Measurements from ENCODE around the gene USP9X.

The USP9X gene

GRCh38 chrX:41064018-41064417 is 21.2 kb upstream of the USP9X start:
- Histone ChIP-seq H3K36me3 (no peaks in the 10 kb centered on the region), H3K4me3 (ENCODE audit: low read depth in 1 of 2, low read length in 1 of 2) (no peak overlapping the region), H3K4me1 (ENCODE audit: control insufficient read depth in 1 of 2, insufficient read depth in 1 of 2, low read depth in 1 of 2, low read length in 1 of 2) (no peaks in the 10 kb centered on the region), H3K9me3 (no peaks in the 10 kb centered on the region), H3K27me3 (no peaks in the 10 kb centered on the region), H3K27ac (no peak overlapping the region)
- no peak for TF ChIP-seq CTCF (IDR thresholded peaks at IDR 0.05)

DNA sequence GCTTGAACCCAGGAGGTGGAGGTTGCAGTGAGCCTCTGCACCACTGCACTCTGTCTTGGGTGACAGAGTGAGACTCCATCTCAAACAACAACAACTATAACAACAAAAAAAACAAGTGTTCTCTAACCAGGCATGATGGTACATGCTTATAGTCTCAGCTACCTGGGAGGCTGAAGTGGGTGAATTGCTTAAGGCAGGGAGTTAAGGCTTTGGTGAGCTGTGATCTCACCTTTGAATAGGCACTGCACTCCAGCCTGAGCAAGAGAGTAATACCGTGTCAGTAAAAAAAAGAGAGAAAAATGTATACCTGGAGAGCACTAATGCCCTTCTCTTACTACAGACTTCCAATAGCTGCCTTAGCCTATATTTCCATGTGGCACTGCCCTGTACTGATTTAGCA is 18.9 kb upstream of the USP9X start:
- no peak overlapping the region for H3K27ac ChIP-seq
- H3K36me3 ChIP-seq, result no peaks in the 10 kb centered on the region
- no peak overlapping the region for H3K4me3 ChIP-seq (ENCODE audit: low read depth in 1 of 2, low read length in 1 of 2)
- no peaks in the 10 kb centered on the region for H3K9me3 ChIP-seq
- TF ChIP-seq CTCF (IDR thresholded peaks at IDR 0.05), result no peak
- no peaks in the 10 kb centered on the region for H3K27me3 ChIP-seq
- no peaks in the 10 kb centered on the region for H3K4me1 ChIP-seq (ENCODE audit: control insufficient read depth in 1 of 2, insufficient read depth in 1 of 2, low read depth in 1 of 2, low read length in 1 of 2)

GRCh38 chrX:41066969-41067368 is 18.3 kb upstream of the USP9X start:
- H3K4me3 ChIP-seq (ENCODE audit: low read depth in 1 of 2, low read length in 1 of 2), result no peak overlapping the region
- no peak overlapping the region for H3K27ac ChIP-seq
- H3K9me3 ChIP-seq, result no peaks in the 10 kb centered on the region
- H3K27me3 ChIP-seq, result no peaks in the 10 kb centered on the region
- H3K36me3 ChIP-seq, result no peaks in the 10 kb centered on the region
- no peak for TF ChIP-seq CTCF (IDR thresholded peaks at IDR 0.05)
- no peaks in the 10 kb centered on the region for H3K4me1 ChIP-seq (ENCODE audit: control insufficient read depth in 1 of 2, insufficient read depth in 1 of 2, low read depth in 1 of 2, low read length in 1 of 2)

DNA sequence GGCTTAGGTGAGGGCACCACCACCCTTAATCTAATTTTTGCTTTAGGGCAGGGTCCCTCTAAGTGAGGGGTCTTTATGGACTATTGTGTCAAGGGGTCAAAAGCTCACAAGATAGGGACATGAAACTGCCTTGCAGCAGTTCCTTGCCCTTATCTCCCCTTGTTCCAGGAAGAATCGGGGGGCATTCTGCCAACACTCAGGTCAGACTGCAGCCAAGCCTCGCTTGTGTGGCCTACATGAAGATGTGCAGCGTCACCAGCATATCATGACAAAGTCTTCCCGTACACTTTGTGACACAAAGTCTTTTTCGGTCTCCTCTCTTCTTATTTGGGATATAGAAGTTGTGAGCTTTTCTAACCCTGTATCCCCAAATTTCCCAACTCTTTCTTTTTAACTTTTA is 17.5 kb upstream of the USP9X start:
- Histone ChIP-seq H3K36me3 (no peaks in the 10 kb centered on the region), H3K9me3 (no peaks in the 10 kb centered on the region), H3K27me3 (no peaks in the 10 kb centered on the region), H3K27ac (no peak overlapping the region), H3K4me1 (ENCODE audit: control insufficient read depth in 1 of 2, insufficient read depth in 1 of 2, low read depth in 1 of 2, low read length in 1 of 2) (no peaks in the 10 kb centered on the region), H3K4me3 (ENCODE audit: low read depth in 1 of 2, low read length in 1 of 2) (no peak overlapping the region)
- no peak for TF ChIP-seq CTCF (IDR thresholded peaks at IDR 0.05)

GRCh38 chrX:41076742-41077141 is 8.5 kb upstream of the USP9X start:
- Histone ChIP-seq H3K4me3 (ENCODE audit: low read depth in 1 of 2, low read length in 1 of 2) (no peak overlapping the region), H3K4me1 (ENCODE audit: control insufficient read depth in 1 of 2, insufficient read depth in 1 of 2, low read depth in 1 of 2, low read length in 1 of 2) (peaks cover 0 to 3% of the 10 kb centered on the region in 2 experiments), H3K36me3 (no peaks in the 10 kb centered on the region), H3K27ac (no peak overlapping the region), H3K9me3 (no peaks in the 10 kb centered on the region), H3K27me3 (no peaks in the 10 kb centered on the region)
- no peak for TF ChIP-seq CTCF (IDR thresholded peaks at IDR 0.05)

DNA sequence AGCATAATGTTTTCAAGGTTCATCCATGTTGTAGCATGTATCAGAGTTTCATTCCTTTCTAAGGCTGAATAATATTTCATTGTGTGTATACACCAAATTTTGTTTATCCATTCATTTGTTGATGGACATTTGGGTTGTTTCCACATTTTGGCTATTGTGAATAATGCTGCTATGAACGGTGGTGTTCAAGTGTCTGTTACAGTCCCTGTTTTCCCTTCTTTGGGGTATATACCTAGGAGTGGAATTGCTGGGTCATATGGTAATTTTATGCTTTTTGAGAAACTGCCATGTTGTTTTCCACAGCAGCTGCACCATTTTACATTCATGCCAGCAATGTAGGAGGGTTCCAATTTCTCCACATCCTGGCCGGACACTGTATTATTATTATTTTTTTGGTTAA is 3.4 kb upstream of the USP9X start:
- Histone ChIP-seq H3K27me3 (no peaks in the 10 kb centered on the region), H3K9me3 (no peaks in the 10 kb centered on the region), H3K4me1 (ENCODE audit: control insufficient read depth in 1 of 2, insufficient read depth in 1 of 2, low read depth in 1 of 2, low read length in 1 of 2) (peaks cover 16 to 27% of the 10 kb centered on the region in 2 experiments), H3K27ac (no peak overlapping the region), H3K4me3 (ENCODE audit: low read depth in 1 of 2, low read length in 1 of 2) (no peak overlapping the region), H3K36me3 (no peaks in the 10 kb centered on the region)
- no peak for TF ChIP-seq CTCF (IDR thresholded peaks at IDR 0.05)

Measured in neutrophil (primary cell).